WI38 (cell line): ENCODE results near the gene PSMB1.

Experiments
- H3K4me3 ChIP-seq: 2 replicates; pipeline ENCODE4 v1.5.1; 2011; ENCODE audit warnings: low read depth, mild to moderate bottlenecking, control low read depth, low read length
- CTCF ChIP-seq: IDR thresholded peaks from 2 replicates; pipeline ENCODE4 v1.5.1; 2012; ENCODE audit warnings: low read depth, mild to moderate bottlenecking, control low read depth, low read length

Gene PSMB1

GRCh38 chr6:170493354-170493753, 59.8 kb downstream of the PSMB1 start:
- no peak overlapping the region for H3K4me3 ChIP-seq
- no peak for TF ChIP-seq CTCF

- no peak overlapping the region for H3K4me3 ChIP-seq
- no peak for TF ChIP-seq CTCF
Measured at GRCh38 chr6:170490259-170490658, 62.8 kb downstream of the PSMB1 start.

- TF ChIP-seq CTCF = no peak
- no peak overlapping the region for H3K4me3 ChIP-seq
Measured at GRCh38 chr6:170489836-170490235, 63.3 kb downstream of the PSMB1 start.

GRCh38 chr6:170487707-170488329, 65.3 kb downstream of the PSMB1 start:
- no peak overlapping the region for H3K4me3 ChIP-seq
- TF ChIP-seq CTCF = no peak

GRCh38 chr6:170485159-170485558, 67.9 kb downstream of the PSMB1 start:
- H3K4me3 ChIP-seq = no peak overlapping the region

More at GRCh38 chr6:170485159-170485558, 67.9 kb downstream of the PSMB1 start:
- no peak for TF ChIP-seq CTCF
